ENCODE results near the gene PCBP1. TPM values are rescaled to one million over a fixed set of nuclear protein-coding genes. Genes with fewer than 3 reads are reported as not detected.
A peak's percentile ranks its signal among the peaks of the same experiment; 100 is the strongest.

PCBP1 gene
- total and polyA plus RNA-seq, 9 of the 15 experiments (the other 6 are each of a cell fraction or from before 2014, with no cell fraction given), result 19.2 to 407 (median 78.1) TPM

DNA sequence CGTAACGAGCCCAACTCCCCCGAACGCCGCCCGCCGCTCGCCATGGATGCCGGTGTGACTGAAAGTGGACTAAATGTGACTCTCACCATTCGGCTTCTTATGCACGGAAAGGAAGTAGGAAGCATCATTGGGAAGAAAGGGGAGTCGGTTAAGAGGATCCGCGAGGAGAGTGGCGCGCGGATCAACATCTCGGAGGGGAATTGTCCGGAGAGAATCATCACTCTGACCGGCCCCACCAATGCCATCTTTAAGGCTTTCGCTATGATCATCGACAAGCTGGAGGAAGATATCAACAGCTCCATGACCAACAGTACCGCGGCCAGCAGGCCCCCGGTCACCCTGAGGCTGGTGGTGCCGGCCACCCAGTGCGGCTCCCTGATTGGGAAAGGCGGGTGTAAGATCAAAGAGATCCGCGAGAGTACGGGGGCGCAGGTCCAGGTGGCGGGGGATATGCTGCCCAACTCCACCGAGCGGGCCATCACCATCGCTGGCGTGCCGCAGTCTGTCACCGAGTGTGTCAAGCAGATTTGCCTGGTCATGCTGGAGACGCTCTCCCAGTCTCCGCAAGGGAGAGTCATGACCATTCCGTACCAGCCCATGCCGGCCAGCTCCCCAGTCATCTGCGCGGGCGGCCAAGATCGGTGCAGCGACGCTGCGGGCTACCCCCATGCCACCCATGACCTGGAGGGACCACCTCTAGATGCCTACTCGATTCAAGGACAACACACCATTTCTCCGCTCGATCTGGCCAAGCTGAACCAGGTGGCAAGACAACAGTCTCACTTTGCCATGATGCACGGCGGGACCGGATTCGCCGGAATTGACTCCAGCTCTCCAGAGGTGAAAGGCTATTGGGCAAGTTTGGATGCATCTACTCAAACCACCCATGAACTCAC, 673 bp downstream of the PCBP1 start (continued):
- TF ChIP-seq, protein P1, sequence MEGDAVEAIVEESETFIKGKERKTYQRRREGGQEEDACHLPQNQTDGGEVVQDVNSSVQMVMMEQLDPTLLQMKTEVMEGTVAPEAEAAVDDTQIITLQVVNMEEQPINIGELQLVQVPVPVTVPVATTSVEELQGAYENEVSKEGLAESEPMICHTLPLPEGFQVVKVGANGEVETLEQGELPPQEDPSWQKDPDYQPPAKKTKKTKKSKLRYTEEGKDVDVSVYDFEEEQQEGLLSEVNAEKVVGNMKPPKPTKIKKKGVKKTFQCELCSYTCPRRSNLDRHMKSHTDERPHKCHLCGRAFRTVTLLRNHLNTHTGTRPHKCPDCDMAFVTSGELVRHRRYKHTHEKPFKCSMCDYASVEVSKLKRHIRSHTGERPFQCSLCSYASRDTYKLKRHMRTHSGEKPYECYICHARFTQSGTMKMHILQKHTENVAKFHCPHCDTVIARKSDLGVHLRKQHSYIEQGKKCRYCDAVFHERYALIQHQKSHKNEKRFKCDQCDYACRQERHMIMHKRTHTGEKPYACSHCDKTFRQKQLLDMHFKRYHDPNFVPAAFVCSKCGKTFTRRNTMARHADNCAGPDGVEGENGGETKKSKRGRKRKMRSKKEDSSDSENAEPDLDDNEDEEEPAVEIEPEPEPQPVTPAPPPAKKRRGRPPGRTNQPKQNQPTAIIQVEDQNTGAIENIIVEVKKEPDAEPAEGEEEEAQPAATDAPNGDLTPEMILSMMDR (IDR thresholded peaks at IDR 0.05 in 2 of 3, conservative IDR thresholded peaks at IDR 0.05 in 1 of 3; ENCODE audit: insufficient read depth in 2 of 3, low read depth in 1 of 3, low read length in 3 of 3), result peak; percentile 13 to 24 (median 24); a peak in 3 of 6 replicates
- TF ChIP-seq, protein P2, sequence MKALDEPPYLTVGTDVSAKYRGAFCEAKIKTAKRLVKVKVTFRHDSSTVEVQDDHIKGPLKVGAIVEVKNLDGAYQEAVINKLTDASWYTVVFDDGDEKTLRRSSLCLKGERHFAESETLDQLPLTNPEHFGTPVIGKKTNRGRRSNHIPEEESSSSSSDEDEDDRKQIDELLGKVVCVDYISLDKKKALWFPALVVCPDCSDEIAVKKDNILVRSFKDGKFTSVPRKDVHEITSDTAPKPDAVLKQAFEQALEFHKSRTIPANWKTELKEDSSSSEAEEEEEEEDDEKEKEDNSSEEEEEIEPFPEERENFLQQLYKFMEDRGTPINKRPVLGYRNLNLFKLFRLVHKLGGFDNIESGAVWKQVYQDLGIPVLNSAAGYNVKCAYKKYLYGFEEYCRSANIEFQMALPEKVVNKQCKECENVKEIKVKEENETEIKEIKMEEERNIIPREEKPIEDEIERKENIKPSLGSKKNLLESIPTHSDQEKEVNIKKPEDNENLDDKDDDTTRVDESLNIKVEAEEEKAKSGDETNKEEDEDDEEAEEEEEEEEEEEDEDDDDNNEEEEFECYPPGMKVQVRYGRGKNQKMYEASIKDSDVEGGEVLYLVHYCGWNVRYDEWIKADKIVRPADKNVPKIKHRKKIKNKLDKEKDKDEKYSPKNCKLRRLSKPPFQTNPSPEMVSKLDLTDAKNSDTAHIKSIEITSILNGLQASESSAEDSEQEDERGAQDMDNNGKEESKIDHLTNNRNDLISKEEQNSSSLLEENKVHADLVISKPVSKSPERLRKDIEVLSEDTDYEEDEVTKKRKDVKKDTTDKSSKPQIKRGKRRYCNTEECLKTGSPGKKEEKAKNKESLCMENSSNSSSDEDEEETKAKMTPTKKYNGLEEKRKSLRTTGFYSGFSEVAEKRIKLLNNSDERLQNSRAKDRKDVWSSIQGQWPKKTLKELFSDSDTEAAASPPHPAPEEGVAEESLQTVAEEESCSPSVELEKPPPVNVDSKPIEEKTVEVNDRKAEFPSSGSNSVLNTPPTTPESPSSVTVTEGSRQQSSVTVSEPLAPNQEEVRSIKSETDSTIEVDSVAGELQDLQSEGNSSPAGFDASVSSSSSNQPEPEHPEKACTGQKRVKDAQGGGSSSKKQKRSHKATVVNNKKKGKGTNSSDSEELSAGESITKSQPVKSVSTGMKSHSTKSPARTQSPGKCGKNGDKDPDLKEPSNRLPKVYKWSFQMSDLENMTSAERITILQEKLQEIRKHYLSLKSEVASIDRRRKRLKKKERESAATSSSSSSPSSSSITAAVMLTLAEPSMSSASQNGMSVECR (CRISPR knock-in tag; IDR thresholded peaks at IDR 0.05), result peak; percentile 78; the same call in 1 of the 2 replicates
- TF ChIP-seq, protein P3, sequence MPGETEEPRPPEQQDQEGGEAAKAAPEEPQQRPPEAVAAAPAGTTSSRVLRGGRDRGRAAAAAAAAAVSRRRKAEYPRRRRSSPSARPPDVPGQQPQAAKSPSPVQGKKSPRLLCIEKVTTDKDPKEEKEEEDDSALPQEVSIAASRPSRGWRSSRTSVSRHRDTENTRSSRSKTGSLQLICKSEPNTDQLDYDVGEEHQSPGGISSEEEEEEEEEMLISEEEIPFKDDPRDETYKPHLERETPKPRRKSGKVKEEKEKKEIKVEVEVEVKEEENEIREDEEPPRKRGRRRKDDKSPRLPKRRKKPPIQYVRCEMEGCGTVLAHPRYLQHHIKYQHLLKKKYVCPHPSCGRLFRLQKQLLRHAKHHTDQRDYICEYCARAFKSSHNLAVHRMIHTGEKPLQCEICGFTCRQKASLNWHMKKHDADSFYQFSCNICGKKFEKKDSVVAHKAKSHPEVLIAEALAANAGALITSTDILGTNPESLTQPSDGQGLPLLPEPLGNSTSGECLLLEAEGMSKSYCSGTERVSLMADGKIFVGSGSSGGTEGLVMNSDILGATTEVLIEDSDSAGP (CRISPR knock-in tag; IDR thresholded peaks at IDR 0.05), result 0 out of 2 replicates have a peak, but pooled peaks have one; percentile 13
- TF ChIP-seq PHF21A (IDR thresholded peaks at IDR 0.05; ENCODE audit: borderline replicate concordance, low read depth) (peak; percentile 64; the same call in 1 of the 2 replicates), LEF1 (IDR thresholded peaks at IDR 0.05) (peak; percentile 92), ZNF76 (CRISPR knock-in tag; IDR thresholded peaks at IDR 0.05; ENCODE audit: borderline replicate concordance) (0 out of 2 replicates have a peak, but pooled peaks have one; percentile 58), POLR2G (IDR thresholded peaks at IDR 0.05; ENCODE audit: low read depth, low read length) (peak; percentile 92), KAT8 (IDR thresholded peaks at IDR 0.05; ENCODE audit: low read depth) (no peak), NFE2 (IDR thresholded peaks at IDR 0.05; ENCODE audit: low read depth) (peak; percentile 93), KAT7 (CRISPR knock-in tag; IDR thresholded peaks at IDR 0.05; ENCODE audit: borderline replicate concordance) (peak; percentile 76; the same call in 1 of the 2 replicates)
- TF ChIP-seq, protein P4, sequence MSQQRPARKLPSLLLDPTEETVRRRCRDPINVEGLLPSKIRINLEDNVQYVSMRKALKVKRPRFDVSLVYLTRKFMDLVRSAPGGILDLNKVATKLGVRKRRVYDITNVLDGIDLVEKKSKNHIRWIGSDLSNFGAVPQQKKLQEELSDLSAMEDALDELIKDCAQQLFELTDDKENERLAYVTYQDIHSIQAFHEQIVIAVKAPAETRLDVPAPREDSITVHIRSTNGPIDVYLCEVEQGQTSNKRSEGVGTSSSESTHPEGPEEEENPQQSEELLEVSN (IDR thresholded peaks at IDR 0.05; ENCODE audit: borderline replicate concordance in 1 of 2, extremely low read depth in 1 of 2, insufficient read depth in 1 of 2, insufficient read length in 1 of 2, low read depth in 1 of 2, low read length in 1 of 2, poor library complexity in 1 of 2, severe bottlenecking in 1 of 2), result peak in 1 of 2 experiments; percentile 57

Data from K562 (cell line).